Stimulated activated CD8-positive, alpha-beta memory T cell treated with anti-CD3 and anti-CD28 coated beads, Interleukin-7, amount 100 ng/mL, for 48 hours (primary cell): ENCODE measurements around the gene HMGCL.
A peak's percentile ranks its signal among the peaks of the same experiment; 100 is the strongest.
"Not testable (repeated sequence)": the region's sequence is repeated elsewhere in the genome, so short reads cannot be mapped to it uniquely, and the experiment has no call there.

Source experiments
- DNase-seq, 2 donors: peaks; one replicate each; pipeline ENCODE4 v3.0.0-alpha.2; 2020; ENCODE audit warnings: low read depth in 1 of 2; ENCODE audit errors: extremely low read depth in 1 of 2

Gene HMGCL

GRCh38 chr1:23825076-23825761 is at the start of gene HMGCL:
Gene HMGCL, minus strand, starts transcription at chr1:23825429. Its CDS starts 14 bp downstream, at chr1:23825415.
- DNase-seq = peak; percentile 76 to 81

- DNase-seq = no peak
Observed at GRCh38 chr1:23872421-23872820, 47.2 kb upstream of the HMGCL start.

- no peak for DNase-seq
Observed at GRCh38 chr1:23869051-23869450, 43.8 kb upstream of the HMGCL start.

- DNase-seq = no peak
Observed at GRCh38 chr1:23868557-23869016, 43.4 kb upstream of the HMGCL start.

GRCh38 chr1:23867895-23868556 is 42.8 kb upstream of the HMGCL start, which contains the start of gene FUCA1:
Gene FUCA1, minus strand, starts transcription at chr1:23868290. Its CDS starts 4 bp downstream, at chr1:23868286.
- DNase-seq = peak; percentile 82 to 90

- no peak for DNase-seq
Observed at GRCh38 chr1:23867542-23867894, 42.3 kb upstream of the HMGCL start.

- no peak for DNase-seq
Observed at GRCh38 chr1:23865543-23865930, 40.3 kb upstream of the HMGCL start.

GRCh38 chr1:23864801-23865542 is 39.7 kb upstream of the HMGCL start:
- no peak for DNase-seq

GRCh38 chr1:23862640-23863039 is 37.4 kb upstream of the HMGCL start:
- no peak for DNase-seq

GRCh38 chr1:23854568-23854967 is 29.3 kb upstream of the HMGCL start:
- no peak for DNase-seq

- not testable (repeated sequence) for DNase-seq
Observed at GRCh38 chr1:23853124-23853523, 27.9 kb upstream of the HMGCL start.

- DNase-seq = not testable (repeated sequence)
Observed at GRCh38 chr1:23851406-23851805, 26.2 kb upstream of the HMGCL start.

- DNase-seq = no peak
Observed at GRCh38 chr1:23848673-23849616, 23.7 kb upstream of the HMGCL start.

- not testable (repeated sequence) for DNase-seq
Observed at GRCh38 chr1:23847482-23848095, 22.4 kb upstream of the HMGCL start.

- no peak for DNase-seq
Observed at GRCh38 chr1:23845163-23845562, 19.9 kb upstream of the HMGCL start.

- no peak for DNase-seq
Observed at GRCh38 chr1:23843644-23844043, 18.4 kb upstream of the HMGCL start.

- peak; percentile 48 to 51 for DNase-seq
Observed at GRCh38 chr1:23838401-23838866, 13.2 kb upstream of the HMGCL start.

GRCh38 chr1:23837908-23838307 is 12.7 kb upstream of the HMGCL start:
- no peak for DNase-seq

GRCh38 chr1:23836037-23836436 is 10.8 kb upstream of the HMGCL start:
- no peak for DNase-seq

GRCh38 chr1:23834156-23834555 is 8.9 kb upstream of the HMGCL start:
- DNase-seq = not testable (repeated sequence)
